ENCODE measurements around the gene RBM41.
"Not testable (repeated sequence)": the region's sequence is repeated elsewhere in the genome, so short reads cannot be mapped to it uniquely, and the experiment has no call there.

The RBM41 gene

GRCh38 chrX:107118322-107119147, at the start of gene RBM41:
TSS of gene RBM41 (minus strand) at chrX:107118822. CDS start at chrX:107118773, 49 bp downstream.
- peak; percentile 72 to 74 for DNase-seq

GRCh38 chrX:107168257-107168656, 49.6 kb upstream of the RBM41 start:
- no peak for DNase-seq

GRCh38 chrX:107167163-107167921, 48.7 kb upstream of the RBM41 start:
- DNase-seq = no peak

- DNase-seq = not testable (repeated sequence)
Measured at GRCh38 chrX:107157618-107158017, 39.0 kb upstream of the RBM41 start.

GRCh38 chrX:107155621-107156430, 37.2 kb upstream of the RBM41 start:
- not testable (repeated sequence) for DNase-seq

GRCh38 chrX:107154787-107155620, 36.4 kb upstream of the RBM41 start:
- peak in 1 of 2 experiments; percentile 26 for DNase-seq

GRCh38 chrX:107153005-107153404, 34.4 kb upstream of the RBM41 start:
- no peak for DNase-seq

GRCh38 chrX:107146670-107147069, 28.0 kb upstream of the RBM41 start:
- DNase-seq = no peak

GRCh38 chrX:107135965-107136307, 17.3 kb upstream of the RBM41 start:
- no peak for DNase-seq

- DNase-seq = no peak
Measured at GRCh38 chrX:107135049-107135964, 16.7 kb upstream of the RBM41 start.

GRCh38 chrX:107123750-107124149, 5.1 kb upstream of the RBM41 start:
- DNase-seq = no peak

- no peak for DNase-seq
Measured at GRCh38 chrX:107119283-107119682, 661 bp upstream of the RBM41 start.

- no peak for DNase-seq
Measured at GRCh38 chrX:107117993-107118321, 665 bp downstream of the RBM41 start.

- no peak for DNase-seq
Measured at GRCh38 chrX:107107459-107107858, 11.2 kb downstream of the RBM41 start.

GRCh38 chrX:107102980-107103379, 15.6 kb downstream of the RBM41 start:
- DNase-seq = no peak

GRCh38 chrX:107076158-107076557, 42.5 kb downstream of the RBM41 start:
- no peak for DNase-seq

GRCh38 chrX:107057731-107058130, 60.9 kb downstream of the RBM41 start:
- not testable (repeated sequence) for DNase-seq

GRCh38 chrX:107054978-107055377, 63.6 kb downstream of the RBM41 start:
- no peak for DNase-seq

- DNase-seq = no peak
Measured at GRCh38 chrX:107050195-107050709, 68.4 kb downstream of the RBM41 start.

- DNase-seq = no peak
Measured at GRCh38 chrX:107047622-107048021, 71.0 kb downstream of the RBM41 start.

- no peak for DNase-seq
Measured at GRCh38 chrX:107029752-107030151, 88.9 kb downstream of the RBM41 start.

All from activated T-cell treated with anti-CD3 and anti-CD28 coated beads, Interleukin-2, amount 50 U/mL, for 48 hours (primary cell).